GM12874 (cell line): ENCODE measurements around the gene PGAP2.

Experiments
- TF ChIP-seq, protein P1 (sequence below): IDR thresholded peaks from 2 replicates; pipeline ENCODE4 v1.5.1; 2011; ENCODE audit warnings: low read depth, mild to moderate bottlenecking, control low read depth, low read length, moderate library complexity; ENCODE audit not compliant: insufficient read depth

Gene PGAP2

DNA sequence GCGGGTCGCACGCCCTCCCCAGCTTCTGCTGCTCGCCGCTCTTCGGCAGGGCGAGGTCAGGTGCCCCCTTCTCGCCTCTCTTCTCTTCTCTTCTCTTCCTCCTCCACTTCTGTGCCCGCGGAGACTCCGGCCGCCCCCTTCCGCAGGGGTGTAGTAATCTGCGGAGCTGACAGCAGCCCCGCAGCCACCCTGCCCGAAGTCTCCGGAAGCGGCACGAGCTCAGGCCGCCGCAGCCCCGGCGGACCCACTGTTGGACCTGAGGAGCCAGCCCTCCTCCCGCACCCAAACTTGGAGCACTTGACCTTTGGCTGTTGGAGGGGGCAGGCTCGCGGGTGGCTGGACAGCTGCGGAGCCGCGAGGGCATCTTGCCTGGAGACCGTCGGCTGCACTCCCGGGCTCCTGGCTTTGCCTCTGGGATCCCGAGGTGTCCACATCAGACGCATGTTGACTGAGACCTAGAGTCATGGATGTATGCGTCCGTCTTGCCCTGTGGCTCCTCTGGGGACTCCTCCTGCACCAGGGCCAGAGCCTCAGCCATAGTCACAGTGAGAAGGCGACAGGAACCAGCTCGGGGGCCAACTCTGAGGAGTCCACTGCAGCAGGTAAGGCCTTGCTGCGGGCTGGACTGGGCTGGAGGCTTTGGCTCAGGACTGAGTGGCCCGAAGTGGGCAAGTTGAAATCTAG, 47.6 kb downstream of the PGAP2 start:
- TF ChIP-seq, protein P1, sequence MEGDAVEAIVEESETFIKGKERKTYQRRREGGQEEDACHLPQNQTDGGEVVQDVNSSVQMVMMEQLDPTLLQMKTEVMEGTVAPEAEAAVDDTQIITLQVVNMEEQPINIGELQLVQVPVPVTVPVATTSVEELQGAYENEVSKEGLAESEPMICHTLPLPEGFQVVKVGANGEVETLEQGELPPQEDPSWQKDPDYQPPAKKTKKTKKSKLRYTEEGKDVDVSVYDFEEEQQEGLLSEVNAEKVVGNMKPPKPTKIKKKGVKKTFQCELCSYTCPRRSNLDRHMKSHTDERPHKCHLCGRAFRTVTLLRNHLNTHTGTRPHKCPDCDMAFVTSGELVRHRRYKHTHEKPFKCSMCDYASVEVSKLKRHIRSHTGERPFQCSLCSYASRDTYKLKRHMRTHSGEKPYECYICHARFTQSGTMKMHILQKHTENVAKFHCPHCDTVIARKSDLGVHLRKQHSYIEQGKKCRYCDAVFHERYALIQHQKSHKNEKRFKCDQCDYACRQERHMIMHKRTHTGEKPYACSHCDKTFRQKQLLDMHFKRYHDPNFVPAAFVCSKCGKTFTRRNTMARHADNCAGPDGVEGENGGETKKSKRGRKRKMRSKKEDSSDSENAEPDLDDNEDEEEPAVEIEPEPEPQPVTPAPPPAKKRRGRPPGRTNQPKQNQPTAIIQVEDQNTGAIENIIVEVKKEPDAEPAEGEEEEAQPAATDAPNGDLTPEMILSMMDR, result no peak

DNA sequence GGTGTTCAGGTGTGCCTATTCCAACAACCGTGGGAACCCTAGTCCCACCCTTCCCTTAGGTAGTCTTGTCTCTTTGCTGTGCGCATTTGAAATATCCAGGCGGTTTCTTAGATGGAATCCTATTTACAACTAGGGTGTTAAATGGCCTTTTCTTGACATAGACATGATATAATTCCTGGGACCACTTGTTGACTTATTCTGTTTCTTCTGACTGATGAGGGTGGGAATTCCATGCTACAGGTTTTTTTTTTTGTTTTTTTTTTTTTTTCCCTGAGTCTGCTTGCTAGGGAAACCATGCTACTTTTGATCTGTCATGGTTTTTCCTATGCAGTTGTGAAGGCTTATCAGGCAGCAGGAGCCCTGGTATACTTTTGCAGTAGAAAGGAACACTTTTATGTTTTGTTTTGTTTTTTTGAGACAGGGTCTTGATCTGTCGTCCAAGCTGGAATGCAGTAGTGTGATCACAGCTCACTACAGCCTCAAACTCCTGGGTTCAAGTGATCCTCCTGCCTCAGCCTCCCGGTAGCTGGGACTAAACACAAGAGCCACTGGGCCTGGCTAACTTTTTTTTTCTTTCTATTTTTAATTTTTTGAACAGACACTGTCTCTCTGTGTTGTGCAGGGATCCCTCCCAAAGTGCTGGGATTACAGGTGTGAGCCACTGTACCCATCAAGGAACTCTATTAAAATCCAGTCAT, 48.6 kb downstream of the PGAP2 start:
- TF ChIP-seq, protein P1, result no peak

DNA sequence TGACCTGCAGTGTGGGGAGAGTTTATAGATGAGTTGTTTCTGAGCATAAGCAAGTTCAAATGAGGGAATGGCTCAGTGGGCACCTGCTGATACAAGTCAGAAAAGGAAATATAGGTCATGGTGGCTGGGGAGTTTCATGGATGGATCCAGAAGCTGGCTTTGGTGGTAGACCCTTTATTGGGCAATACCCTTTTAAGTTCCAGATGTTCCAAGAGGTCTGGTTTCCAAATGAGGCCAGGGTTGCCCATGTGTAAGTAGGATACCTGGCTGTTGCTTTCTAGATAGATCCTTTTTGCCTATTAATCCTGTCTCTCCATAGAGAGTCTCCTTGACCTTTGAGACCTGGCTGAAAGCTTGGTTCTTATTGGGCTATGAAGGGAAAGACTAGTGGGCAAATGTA, 49.3 kb downstream of the PGAP2 start:
- TF ChIP-seq, protein P1, result no peak

DNA sequence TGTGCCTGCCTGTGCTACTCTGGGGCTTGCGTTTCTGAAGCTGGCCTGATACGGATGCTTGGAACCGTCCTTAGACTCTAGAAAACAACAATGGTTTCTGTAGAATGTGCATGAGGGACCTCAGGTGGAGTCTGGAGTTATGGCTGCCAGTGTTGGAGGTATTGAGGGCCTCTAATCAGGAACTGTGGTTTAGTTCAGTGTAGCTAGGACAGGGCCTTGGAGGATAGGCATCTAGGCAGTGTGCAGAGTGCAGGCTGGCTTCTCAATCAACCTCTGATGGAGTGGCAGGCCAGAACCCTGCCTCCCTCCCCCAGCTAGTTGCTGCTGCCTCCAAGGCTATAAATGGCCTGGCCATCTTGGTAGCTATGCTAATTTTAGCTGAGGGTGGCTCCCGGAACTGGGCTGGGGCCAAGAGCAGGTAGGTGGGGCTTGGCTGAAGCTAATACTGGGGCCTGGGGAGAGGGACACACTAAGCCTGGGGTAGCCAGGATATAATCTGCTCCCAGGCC, 51.1 kb downstream of the PGAP2 start:
- TF ChIP-seq, protein P1, result no peak

DNA sequence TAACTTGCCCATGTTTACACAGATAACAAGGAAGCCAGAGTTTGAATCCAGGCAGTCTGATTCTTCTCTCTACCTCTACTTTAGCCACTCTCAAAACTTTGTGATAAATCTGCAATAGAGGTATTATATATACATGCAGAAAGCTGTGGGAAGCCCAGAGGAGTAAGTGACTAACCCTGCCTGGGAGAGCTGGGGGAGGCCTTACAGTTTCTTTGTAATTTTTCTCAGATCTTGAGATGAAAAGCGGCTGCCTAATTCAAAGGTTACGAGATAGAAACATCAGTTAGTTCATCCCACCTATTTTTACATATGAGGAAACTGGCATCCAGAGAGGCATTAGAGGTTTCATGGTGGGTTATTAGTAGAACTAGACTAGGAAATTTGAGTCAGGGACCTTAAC, 52.0 kb downstream of the PGAP2 start:
- TF ChIP-seq, protein P1, result no peak

DNA sequence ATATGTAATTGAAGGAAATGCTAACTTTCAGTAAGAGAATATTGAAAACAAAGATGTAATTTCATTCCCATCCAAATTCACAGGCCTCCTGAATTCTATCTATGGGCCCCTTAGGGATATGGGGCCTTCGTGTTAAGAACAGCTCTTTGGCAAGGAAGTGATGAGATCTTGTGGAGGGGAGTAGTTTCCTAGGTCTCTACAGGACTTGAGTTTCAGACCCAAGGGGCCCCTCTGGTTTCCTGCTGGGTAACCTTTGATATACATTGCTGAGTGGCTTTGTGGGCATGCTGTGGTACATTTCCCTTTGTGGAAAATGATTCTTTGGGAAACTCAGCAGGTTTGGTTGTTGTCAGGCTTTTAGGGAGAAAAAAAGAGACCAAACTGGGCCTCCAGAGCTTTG, 53.3 kb downstream of the PGAP2 start:
- TF ChIP-seq, protein P1, result no peak

DNA sequence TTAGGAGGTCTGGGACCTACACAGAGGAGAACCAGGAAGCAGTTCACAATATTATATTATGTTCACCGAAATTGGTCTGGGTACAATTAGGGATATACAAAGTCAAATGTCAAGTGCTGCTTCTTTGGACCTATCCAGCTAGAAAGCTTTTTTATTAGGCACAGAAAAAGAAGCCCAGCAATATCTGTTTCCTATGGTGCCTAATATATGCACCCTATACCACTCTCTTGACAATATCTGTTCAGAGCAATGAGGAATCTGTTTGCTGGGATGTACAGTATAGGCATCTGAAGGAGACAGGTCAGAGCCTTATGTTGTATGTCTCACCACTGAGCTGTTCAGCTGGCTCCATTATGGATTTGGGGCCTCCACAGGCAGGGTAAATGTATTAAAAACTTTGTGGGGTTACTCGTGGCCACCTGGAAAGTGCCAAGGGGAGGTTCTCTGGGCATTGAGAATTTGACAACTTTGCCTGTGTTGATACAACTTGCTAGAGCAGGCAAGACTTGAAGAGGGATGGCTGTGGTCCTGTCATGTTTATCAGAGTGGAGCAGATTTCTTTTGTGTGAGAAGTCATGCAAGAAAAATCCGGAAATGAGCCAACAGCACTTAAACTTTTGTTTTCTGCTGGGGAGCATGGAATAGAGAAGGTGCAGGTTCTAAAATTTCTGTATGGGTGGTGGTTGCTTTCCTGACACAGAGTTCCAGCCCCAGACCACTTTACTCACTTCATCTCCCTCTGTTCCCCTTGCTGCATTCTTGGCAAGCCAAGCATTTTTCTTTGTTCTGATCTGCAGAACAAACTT, 57.2 kb downstream of the PGAP2 start:
- TF ChIP-seq, protein P1, result no peak
